Spleen (tissue), 7 donors: Measurements from ENCODE around the gene ZNF728.

Source experiments
- POLR2A ChIP-seq, 3 donors: fragments of 450-650 bp; IDR thresholded peaks; one replicate each; pipeline ENCODE4 v1.5.1; 2017; ENCODE audit warnings: antibody characterized with exemption in 3 of 3, mild to moderate bottlenecking in 1 of 3
- TF ChIP-seq, protein P1 (sequence below), 11 experiments: fragments of 200-600 bp in 7 of 11; fragments of 450-650 bp in 4 of 11; sonication (generic) in 4 of 11; IDR thresholded peaks in 8 of 11; conservative IDR thresholded peaks in 3 of 11; 1 replicate in 7 of 11; 2 replicates in 4 of 11; pipeline versions ENCODE4 v1.4.0 to v1.8.0; 2016 to 2021; ENCODE audit warnings: antibody characterized with exemption in 11 of 11, inconsistent platforms in 4 of 11, mild to moderate bottlenecking in 1 of 11
- donor health status: DM: no; HTN: no; CAD: no; lungs with moderate emphysema.
- donor health status: DM: no; HTN: no; CAD: no.
- donor health status: DM: no; HTN: no; CAD: no.

DNA sequence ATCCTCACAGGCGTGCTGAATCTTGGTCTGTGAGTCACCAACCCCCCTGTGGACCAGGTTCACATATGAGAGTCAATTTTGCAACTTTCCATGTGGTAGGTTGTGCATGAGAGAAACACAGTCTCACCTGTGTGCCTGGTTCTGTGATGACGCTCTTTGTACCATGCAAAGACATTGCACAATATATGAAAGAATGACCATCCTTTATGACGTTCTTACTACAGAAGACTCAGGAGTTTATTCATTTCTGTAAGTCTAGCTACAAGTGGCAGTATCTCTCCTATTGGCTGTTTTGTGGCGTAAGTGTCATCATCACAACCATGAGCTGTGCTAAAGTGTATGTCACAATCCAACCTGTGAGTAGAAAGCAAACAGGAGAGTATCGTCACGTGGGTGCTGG is 43.8 kb upstream of the ZNF728 start:
- no peak for TF ChIP-seq POLR2A (IDR thresholded peaks at IDR 0.05)
- TF ChIP-seq, protein P1, sequence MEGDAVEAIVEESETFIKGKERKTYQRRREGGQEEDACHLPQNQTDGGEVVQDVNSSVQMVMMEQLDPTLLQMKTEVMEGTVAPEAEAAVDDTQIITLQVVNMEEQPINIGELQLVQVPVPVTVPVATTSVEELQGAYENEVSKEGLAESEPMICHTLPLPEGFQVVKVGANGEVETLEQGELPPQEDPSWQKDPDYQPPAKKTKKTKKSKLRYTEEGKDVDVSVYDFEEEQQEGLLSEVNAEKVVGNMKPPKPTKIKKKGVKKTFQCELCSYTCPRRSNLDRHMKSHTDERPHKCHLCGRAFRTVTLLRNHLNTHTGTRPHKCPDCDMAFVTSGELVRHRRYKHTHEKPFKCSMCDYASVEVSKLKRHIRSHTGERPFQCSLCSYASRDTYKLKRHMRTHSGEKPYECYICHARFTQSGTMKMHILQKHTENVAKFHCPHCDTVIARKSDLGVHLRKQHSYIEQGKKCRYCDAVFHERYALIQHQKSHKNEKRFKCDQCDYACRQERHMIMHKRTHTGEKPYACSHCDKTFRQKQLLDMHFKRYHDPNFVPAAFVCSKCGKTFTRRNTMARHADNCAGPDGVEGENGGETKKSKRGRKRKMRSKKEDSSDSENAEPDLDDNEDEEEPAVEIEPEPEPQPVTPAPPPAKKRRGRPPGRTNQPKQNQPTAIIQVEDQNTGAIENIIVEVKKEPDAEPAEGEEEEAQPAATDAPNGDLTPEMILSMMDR (IDR thresholded peaks at IDR 0.05 in 8 of 11, conservative IDR thresholded peaks at IDR 0.05 in 3 of 11), result no peak
